K562 (cell line): ENCODE results near the gene IMPA2. TPM values are rescaled to one million over a fixed set of nuclear protein-coding genes. Genes with fewer than 3 reads are reported as not detected.

Experiments used
- ATF1 ChIP-seq, 2 experiments: fragments of 450-650 bp in 1 of 2; IDR thresholded peaks; 2 replicates each; pipeline ENCODE4 v1.6.1; 2016; ENCODE audit warnings: missing compliant biosample characterization in 1 of 2, missing genetic modification characterization in 1 of 2
- ATF7 ChIP-seq: fragments of 450-650 bp; IDR thresholded peaks from 2 replicates; pipeline ENCODE4 v1.7.1; 2014; ENCODE audit warnings: mild to moderate bottlenecking, moderate library complexity
- BRCA1 ChIP-seq, 2 experiments: fragments of 450-650 bp in 1 of 2; sonication (generic) in 1 of 2; formaldehyde crosslinking in 1 of 2; IDR thresholded peaks; 2 replicates each; pipeline versions ENCODE4 v1.5.0 to v1.6.1; 2017 to 2020; ENCODE audit warnings: mild to moderate bottlenecking in 1 of 2, missing genetic modification reagents in 1 of 2
- GATA2 ChIP-seq: sonication (generic); formaldehyde crosslinking; IDR thresholded peaks from 2 replicates; pipeline ENCODE4 v1.4.0; 2020; ENCODE audit warnings: mild to moderate bottlenecking, missing genetic modification reagents
- HDAC2 ChIP-seq: fragments of 450-650 bp; IDR thresholded peaks from 2 replicates; pipeline ENCODE4 v1.6.1; 2016; ENCODE audit warnings: mild to moderate bottlenecking
- HMGXB4 ChIP-seq: sonication (generic); formaldehyde crosslinking; IDR thresholded peaks from 2 replicates; pipeline ENCODE4 v1.8.1; 2023; ENCODE audit warnings: mild to moderate bottlenecking, missing genetic modification reagents
- HNRNPH1 ChIP-seq: fragments of 200-400 bp; formaldehyde crosslinking; optimal IDR thresholded peaks from 2 replicates; pipeline ENCODE3; 2017; ENCODE audit warnings: low read depth, mild to moderate bottlenecking, low read length, moderate library complexity
- MAX ChIP-seq: sonication (generic); formaldehyde crosslinking; IDR thresholded peaks from 2 replicates; pipeline ENCODE4 v1.9.0; 2022; ENCODE audit warnings: mild to moderate bottlenecking, missing genetic modification reagents
- MLX ChIP-seq, 2 experiments: fragments of 450-650 bp in 1 of 2; sonication (generic) in 1 of 2; formaldehyde crosslinking; conservative IDR thresholded peaks; 2 replicates each; pipeline versions ENCODE4 v1.4.0 to v1.8.1; 2020 to 2022; ENCODE audit warnings: mild to moderate bottlenecking in 1 of 2, missing genetic modification reagents in 1 of 2
- MXD1 ChIP-seq: fragments of 250-450 bp; sonication (Bioruptor Pico); IDR thresholded peaks from 2 replicates; pipeline ENCODE4 v1.8.0; 2021; ENCODE audit warnings: borderline replicate concordance, mild to moderate bottlenecking, moderate library complexity; ENCODE audit not compliant: poor library complexity, severe bottlenecking
- MYNN ChIP-seq, 2 experiments: sonication (generic); formaldehyde crosslinking in 1 of 2; IDR thresholded peaks; 2 replicates each; pipeline versions ENCODE4 v1.5.0 to v1.6.1; 2016 to 2020; ENCODE audit warnings: antibody characterized with exemption in 1 of 2, missing genetic modification reagents in 1 of 2
- RBBP5 ChIP-seq: fragments of 200-600 bp; sonication (generic); IDR thresholded peaks from 2 replicates; pipeline ENCODE4 v1.6.1; 2012; ENCODE audit warnings: borderline replicate concordance, mild to moderate bottlenecking, low read length, control low read depth, inconsistent platforms; ENCODE audit not compliant: insufficient read depth, poor library complexity, severe bottlenecking
- RCOR1 ChIP-seq, 2 experiments: IDR thresholded peaks; 2 replicates each; pipeline ENCODE4 v1.6.1; 2012; ENCODE audit warnings: low read depth in 2 of 2, low read length in 2 of 2, borderline replicate concordance in 1 of 2, improper control_type of control experiment in 1 of 2
- SMAD1 ChIP-seq: fragments of 150-350 bp; IDR thresholded peaks from 2 replicates; pipeline ENCODE4 v1.6.1; 2014; ENCODE audit warnings: low read length, low read depth; ENCODE audit not compliant: partially characterized antibody
- TSHZ1 ChIP-seq: fragments of 250-450 bp; sonication (Bioruptor Pico); IDR thresholded peaks from 2 replicates; pipeline ENCODE4 v1.4.0; 2020; ENCODE audit warnings: mild to moderate bottlenecking, moderate library complexity
- ZHX1 ChIP-seq: fragments of 150-350 bp; conservative IDR thresholded peaks from 2 replicates; pipeline ENCODE4 v1.6.1; 2014; ENCODE audit warnings: low read length
- polyA plus RNA-seq, 8 experiments: library from polyadenylated mRNA; depleted of rRNA in 4 of 8; stranded (reverse) in 5 of 8; unstranded in 3 of 8; fragments of >200 nt; fragmentation: Nextera tagmentation in 2 of 8; fragmentation: Illumina TruSeq in 1 of 8; extraction: Ambion mirVana in 2 of 8; extraction: Trizol in 1 of 8; gene quantifications; 2 replicates each; pipeline versions ENCODE4 v1.2.1 to v1.2.3, GENCODE V29; 2011 to 2014; ENCODE audit warnings: inconsistent platforms in 1 of 8, missing spikeins in 1 of 8
- total RNA-seq, 7 experiments: library from RNA; depleted of rRNA in 6 of 7; stranded (reverse); fragments of >200 nt in 6 of 7; fragmentation: Illumina TruSeq in 2 of 7; extraction: Trizol in 2 of 7; gene quantifications; 2 replicates each; pipeline versions ENCODE4 v1.2.1 to v1.2.3, GENCODE V29; 2011 to 2021; ENCODE audit warnings: low replicate concordance in 1 of 7

The IMPA2 gene
- total and polyA plus RNA-seq, 9 of the 15 experiments (the other 6 are each of a cell fraction or from before 2014, with no cell fraction given): 0.62 to 11.3 (median 5.7) TPM

GRCh38 chr18:11980494-11981191 is 664 bp upstream of the IMPA2 start (continued):
- TF ChIP-seq HMGXB4 (CRISPR knock-in tag) (no peak; the same call in 1 of the 2 replicates), MLX (CRISPR knock-in tag; conservative IDR thresholded peaks at IDR 0.05) (no peak), GATA2 (CRISPR knock-in tag) (no peak), MAX (peak; percentile 93), SMAD1 (peak; percentile 76), MXD1 (CRISPR knock-in tag) (peak; percentile 63), ATF7 (peak; percentile 70), MYNN (IDR thresholded peaks at IDR 0.05) (peak; percentile 49; the same call in 1 of the 2 replicates), MYNN (CRISPR knock-in tag; IDR thresholded peaks at IDR 0.05) (no peak), HDAC2 (peak; percentile 94), TSHZ1 (no peak), RCOR1 (IDR thresholded peaks at IDR 0.05; ENCODE audit: borderline replicate concordance in 1 of 2, low read depth in 2 of 2, low read length in 2 of 2) (peak; percentile 92 to 99), BRCA1 (IDR thresholded peaks at IDR 0.05) (no peak), BRCA1 (CRISPR knock-in tag; IDR thresholded peaks at IDR 0.05) (no peak), HNRNPH1 (no peak), ATF1 (CRISPR knock-in tag; IDR thresholded peaks at IDR 0.05) (no peak; the same call in 1 of the 2 replicates), ATF1 (tag; IDR thresholded peaks at IDR 0.05) (peak; percentile 73), RBBP5 (peak; percentile 79), ZHX1 (no peak)
